Activated naive CD8-positive, alpha-beta T cell (primary cell): ENCODE results near the gene CLEC2L.

ENCODE experiments used
- H3K27ac Mint-ChIP-seq: one replicate; pipeline ENCODE4 v1.8.0; 2021; ENCODE audit warnings: mixed read lengths
- H3K27me3 Mint-ChIP-seq: one replicate; pipeline ENCODE4 v1.8.0; 2021; ENCODE audit warnings: mixed read lengths
- H3K36me3 Mint-ChIP-seq: one replicate; pipeline ENCODE4 v1.8.0; 2021; ENCODE audit warnings: mixed read lengths
- H3K4me1 Mint-ChIP-seq: one replicate; pipeline ENCODE4 v1.8.0; 2021; ENCODE audit warnings: low read depth, mixed read lengths
- H3K4me3 Mint-ChIP-seq: one replicate; pipeline ENCODE4 v1.8.0; 2021; ENCODE audit warnings: mild to moderate bottlenecking, mixed read lengths
- H3K9me3 Mint-ChIP-seq: one replicate; pipeline ENCODE4 v1.8.0; 2021; ENCODE audit warnings: low read depth, mixed read lengths

The CLEC2L gene

DNA sequence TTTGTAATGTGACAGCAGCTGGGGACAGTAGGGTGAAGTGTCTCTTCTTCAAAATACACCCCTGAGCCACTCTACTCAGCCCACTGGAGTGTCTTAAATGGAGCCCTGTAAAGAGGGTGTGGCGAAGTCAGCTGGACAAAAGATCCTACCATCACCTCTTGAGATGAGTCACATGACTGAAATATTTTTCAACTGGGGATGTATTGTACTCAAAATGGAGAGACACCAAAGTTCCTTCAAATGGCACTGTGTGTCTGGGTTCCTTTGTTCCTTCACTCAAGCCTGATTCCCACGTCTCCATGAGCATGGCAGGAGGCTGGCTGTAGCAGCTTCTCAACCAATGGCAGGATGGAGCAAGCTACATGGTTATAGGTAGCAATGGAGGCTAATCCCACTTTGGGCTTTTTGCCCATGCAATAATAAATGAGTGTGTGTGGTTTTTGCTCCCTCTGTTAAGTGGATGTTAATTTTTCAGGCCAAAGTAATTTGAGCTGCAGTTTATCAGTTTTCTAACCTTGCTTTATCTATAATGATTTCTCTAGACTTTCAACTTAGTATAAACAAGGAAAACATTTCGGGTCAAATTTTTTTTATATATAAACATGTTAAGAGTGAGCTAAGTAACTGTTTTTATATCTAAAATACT, 68.2 kb downstream of the CLEC2L start:
- Mint-ChIP-seq H3K27me3 (no peaks in the 10 kb centered on the region), H3K36me3 (peaks cover 17% of the 10 kb centered on the region), H3K9me3 (no peaks in the 10 kb centered on the region), H3K4me1 (no peaks in the 10 kb centered on the region), H3K27ac (no peak overlapping the region), H3K4me3 (no peak overlapping the region)

DNA sequence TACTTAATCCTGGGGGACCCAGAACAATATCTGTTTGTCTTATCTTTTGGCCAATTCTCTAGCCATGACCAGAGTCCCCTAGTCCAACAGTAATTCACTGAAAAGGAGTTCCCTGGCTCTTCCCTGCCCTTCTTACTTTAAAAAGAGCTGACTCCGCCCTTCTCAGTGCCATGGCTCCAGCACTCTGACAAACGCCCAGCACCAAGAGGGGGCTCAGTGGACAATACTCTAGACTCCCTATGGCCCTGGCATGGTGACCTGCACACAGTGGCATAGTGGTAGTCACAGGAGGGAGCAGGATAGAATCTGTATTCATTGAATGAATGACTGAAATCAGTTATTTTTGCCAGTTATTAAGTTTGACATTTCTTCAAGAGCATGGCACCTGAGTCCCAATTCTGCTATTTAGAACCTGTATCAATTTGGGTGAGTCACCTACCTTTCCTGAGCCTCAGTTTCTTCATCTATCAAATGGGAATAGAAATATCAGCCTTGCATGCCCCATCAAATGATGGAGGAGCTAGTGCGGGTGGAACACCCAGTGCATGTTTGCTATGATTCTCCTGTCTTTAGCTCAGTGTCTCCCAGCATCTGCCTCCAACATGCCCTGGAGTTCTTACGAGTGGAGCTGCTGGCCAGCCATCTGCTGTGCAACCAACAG, 69.4 kb downstream of the CLEC2L start:
- no peaks in the 10 kb centered on the region for H3K4me1 Mint-ChIP-seq
- H3K9me3 Mint-ChIP-seq = no peaks in the 10 kb centered on the region
- H3K4me3 Mint-ChIP-seq = no peak overlapping the region
- H3K27me3 Mint-ChIP-seq = no peaks in the 10 kb centered on the region
- H3K36me3 Mint-ChIP-seq = peaks cover 14% of the 10 kb centered on the region
- H3K27ac Mint-ChIP-seq = no peak overlapping the region

DNA sequence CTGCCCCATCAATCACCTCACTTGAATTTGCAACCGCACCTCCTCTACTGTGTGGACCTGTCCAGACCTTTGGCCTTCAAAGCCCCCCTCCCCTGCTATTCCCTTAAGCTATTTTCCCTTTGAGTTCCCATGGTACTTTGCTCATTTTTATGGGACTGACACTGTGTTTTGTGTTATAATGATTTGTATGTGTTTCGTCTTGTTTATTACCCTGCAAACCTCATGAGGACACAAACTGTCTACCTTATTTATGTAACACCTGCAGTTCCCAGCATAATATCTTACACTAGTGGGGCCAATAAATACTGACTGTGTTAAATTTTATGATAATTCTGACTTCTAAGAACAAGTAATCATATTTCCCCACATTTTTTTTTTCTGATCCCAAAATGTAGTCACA, 70.6 kb downstream of the CLEC2L start:
- H3K36me3 Mint-ChIP-seq = peaks cover 15% of the 10 kb centered on the region
- H3K27me3 Mint-ChIP-seq = no peaks in the 10 kb centered on the region
- H3K9me3 Mint-ChIP-seq = no peaks in the 10 kb centered on the region
- H3K27ac Mint-ChIP-seq = no peak overlapping the region
- no peak overlapping the region for H3K4me3 Mint-ChIP-seq
- H3K4me1 Mint-ChIP-seq = no peaks in the 10 kb centered on the region
